RCC 7860 (cell line): ENCODE data around the gene SLC4A2.

Experiments used
- DNase-seq: peaks from one replicate; pipeline ENCODE4 v3.0.0-alpha.2; 2015; ENCODE audit warnings: low spot score
- FAIRE-seq: peaks from 2 replicates; lab custom pipeline; 2012; peaks lifted over from hg19 to GRCh38; lab: Jason Lieb, UNC

The SLC4A2 gene

DNA sequence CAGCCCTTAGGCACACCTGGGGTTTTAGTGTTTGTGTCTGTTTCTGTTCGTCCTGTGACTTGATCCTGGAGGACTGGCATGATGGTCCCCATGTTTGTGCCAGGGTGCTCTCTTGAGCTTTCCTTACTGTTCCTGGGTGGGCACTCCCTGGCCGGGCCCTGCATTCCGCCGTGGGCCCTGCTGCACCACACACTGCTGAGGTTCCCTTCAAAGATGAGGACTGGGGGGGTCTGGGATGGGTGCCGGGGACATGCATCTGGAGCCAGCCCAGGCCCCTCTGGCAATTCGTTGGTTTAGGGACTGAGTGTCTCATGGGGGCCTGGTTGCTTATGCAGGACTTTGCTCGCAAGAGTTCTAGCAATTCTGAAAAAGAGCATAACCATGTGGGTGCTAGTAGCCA, 31.6 kb downstream of the SLC4A2 start:
- no peak for FAIRE-seq
- DNase-seq = no peak

- FAIRE-seq (no peak), DNase-seq (no peak)
Measured at GRCh38 chr7:151091431-151091830, 32.0 kb downstream of the SLC4A2 start.

DNA sequence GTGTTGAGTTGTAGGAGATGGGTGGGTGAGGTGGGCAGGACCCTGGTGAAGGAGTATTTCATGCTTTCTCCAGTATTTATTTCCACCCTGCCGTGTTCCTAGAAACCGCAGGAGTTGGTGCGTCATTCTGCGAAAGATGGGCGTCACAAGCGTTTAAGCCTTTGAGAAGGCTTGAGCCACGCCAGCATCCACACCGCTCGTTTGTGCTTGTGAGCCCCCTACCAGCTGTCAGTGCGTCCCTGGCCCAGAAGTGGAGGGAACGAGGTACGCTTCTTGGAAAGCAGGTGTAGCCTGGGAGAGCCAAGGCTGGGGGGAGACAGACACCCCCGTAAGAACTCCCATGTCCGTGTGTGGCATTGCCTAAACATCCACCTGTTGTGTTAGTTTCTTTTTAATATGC, 32.6 kb downstream of the SLC4A2 start:
- no peak for FAIRE-seq
- DNase-seq = no peak

DNA sequence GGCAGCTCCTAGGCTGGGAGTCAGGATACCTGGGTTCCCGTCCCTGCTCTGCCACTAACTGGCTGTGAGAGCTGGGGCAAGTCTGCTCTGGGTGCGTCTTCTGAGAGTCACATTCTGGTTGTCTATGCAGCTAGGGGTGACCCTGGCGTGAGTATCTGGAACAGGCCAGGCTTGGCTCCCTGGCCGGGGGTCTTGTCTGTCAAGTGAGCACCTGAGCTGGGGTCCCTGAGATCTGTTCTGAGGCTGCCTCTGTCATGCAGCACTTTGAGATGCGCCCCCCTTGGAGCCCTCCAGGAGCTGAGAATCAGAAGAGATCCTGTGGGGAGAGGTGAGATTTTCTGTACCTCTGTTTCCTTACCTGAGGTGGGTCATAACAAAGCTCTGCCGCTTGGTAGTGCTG, 34.4 kb downstream of the SLC4A2 start:
- no peak for FAIRE-seq

GRCh38 chr7:151094675-151095074, 35.3 kb downstream of the SLC4A2 start:
- FAIRE-seq (peak; percentile 77), DNase-seq (peak; percentile 79)

More for the DNA sequence above, 34.4 kb downstream of the SLC4A2 start:
- no peak for DNase-seq

DNA sequence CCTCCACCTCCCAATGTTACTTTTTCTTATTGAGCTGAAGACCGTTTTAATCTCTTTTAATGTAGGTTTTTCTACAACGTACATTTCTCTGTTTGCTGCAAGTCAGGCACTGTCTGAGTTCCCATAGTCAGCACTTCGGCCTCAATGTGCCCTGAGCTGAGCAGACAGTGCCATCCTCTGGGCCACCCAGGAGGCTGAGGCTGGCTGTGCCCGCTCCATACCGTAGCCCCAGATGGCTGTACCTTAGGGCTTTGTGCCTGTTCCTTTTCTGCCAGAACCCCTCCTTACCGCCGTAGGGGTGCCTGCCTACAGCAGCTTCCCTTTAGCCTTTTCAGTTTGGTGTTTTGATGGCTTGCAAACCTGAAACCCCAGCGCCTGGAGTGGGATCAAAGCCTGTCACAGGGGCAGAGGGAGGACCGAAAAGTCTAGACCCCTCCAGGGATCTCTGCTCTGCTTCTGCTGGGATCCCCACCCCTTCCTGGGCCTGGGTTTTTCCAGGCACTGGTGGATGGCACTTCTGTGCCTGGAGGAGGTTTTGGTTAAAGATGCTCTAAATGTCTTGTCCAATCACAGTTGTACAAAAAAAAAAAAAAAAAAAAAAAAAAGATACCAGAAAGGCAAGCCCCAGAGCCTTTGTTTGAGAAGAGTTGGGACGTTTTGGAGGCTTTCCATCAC, 35.9 kb downstream of the SLC4A2 start:
- FAIRE-seq (no peak), DNase-seq (no peak)

DNA sequence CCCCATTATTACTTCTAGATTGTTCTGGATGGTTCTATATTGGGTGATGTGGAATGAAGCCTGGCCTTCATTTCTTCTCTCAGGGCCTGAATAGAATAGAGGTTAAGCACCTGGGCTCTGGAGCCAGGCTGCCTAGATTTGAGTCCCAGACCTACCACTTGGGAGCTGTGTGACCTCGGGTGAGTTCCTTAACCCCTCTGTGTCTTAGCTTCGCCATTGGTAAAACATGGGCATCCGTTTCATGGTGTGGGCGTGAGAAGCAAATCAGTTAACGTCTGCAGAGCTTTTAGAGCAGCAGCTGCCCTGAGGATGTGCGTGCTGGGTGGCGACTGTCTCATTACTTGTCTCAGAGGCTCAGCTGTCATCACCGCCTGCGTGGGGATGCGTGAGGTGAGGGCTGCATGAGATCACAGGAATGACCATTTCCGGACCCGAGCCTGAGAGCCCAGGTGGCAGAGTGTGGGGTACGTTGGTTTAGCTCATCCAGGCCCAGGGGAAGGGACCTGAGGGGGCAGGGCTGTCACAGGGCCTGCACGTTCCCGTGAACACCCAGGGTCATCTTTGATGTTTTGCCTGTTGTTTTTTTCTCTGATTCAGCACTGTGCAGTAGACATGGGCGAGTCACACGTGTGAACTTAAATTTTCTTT, 36.6 kb downstream of the SLC4A2 start:
- DNase-seq (peak; percentile 33), FAIRE-seq (no peak)

- FAIRE-seq (no peak), DNase-seq (no peak)
Measured at GRCh38 chr7:151099486-151100211, 40.3 kb downstream of the SLC4A2 start.

GRCh38 chr7:151100921-151101320, 41.5 kb downstream of the SLC4A2 start:
- FAIRE-seq = no peak

DNA sequence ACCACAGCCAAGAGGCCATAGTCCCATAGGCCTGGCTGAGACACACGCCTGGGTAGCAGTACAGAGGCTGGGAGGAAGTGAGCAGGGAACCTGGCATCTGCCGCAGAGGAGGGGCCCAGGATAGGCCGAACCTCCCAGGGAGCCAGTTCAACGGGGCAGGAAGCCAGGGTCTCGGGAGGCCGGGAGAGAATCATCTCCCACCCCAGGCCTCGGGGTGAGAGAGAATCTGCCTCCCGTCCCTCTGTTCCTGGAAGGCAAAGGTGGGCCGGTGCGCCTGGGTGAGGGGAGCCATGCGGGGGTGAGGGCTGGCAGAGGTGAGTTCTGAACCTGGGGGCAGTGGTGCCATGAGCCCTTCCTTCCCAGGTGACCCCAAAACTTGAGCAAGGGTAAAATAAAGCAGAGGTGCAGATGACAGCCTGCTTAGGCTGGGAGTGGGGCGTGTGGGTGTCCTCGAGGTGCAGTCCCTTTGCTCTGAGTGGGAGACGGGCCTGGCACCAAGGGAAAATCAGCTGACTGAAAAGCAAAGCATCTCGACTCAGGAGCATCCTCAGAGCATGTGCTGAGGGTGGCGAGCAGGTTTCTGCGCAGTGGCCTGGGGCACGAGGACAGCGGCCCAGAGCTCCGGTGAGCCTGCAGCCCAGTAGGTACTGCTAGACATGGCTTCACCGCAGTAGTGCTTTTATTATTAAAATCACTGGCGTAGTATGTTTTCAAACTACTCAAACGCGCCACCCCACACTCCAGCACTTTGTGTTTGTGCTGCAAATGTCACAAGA, 42.4 kb downstream of the SLC4A2 start:
- FAIRE-seq = no peak
- no peak for DNase-seq

More at GRCh38 chr7:151100921-151101320, 41.5 kb downstream of the SLC4A2 start:
- DNase-seq = no peak

DNA sequence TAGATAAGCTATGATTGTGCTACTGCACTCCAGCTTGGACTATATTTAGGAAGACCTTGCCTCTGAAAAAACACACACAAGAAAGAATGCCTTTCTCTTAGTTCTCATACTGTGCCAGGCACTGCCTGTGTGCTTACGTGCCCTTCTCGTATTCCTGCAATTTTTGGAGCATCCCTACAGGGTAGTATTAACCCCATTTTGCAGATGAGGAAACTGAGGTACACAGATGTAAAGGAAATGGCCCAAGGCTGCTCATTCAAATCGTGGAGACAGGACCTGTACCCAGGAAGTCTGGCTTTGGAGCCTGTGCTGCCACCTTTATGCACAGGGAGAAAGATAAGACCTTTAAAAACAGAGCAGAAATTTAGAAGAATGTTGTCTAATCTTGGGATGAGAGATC, 43.6 kb downstream of the SLC4A2 start:
- FAIRE-seq = no peak
- no peak for DNase-seq

GRCh38 chr7:151103973-151104372, 44.6 kb downstream of the SLC4A2 start:
- no peak for DNase-seq
- FAIRE-seq = no peak

DNA sequence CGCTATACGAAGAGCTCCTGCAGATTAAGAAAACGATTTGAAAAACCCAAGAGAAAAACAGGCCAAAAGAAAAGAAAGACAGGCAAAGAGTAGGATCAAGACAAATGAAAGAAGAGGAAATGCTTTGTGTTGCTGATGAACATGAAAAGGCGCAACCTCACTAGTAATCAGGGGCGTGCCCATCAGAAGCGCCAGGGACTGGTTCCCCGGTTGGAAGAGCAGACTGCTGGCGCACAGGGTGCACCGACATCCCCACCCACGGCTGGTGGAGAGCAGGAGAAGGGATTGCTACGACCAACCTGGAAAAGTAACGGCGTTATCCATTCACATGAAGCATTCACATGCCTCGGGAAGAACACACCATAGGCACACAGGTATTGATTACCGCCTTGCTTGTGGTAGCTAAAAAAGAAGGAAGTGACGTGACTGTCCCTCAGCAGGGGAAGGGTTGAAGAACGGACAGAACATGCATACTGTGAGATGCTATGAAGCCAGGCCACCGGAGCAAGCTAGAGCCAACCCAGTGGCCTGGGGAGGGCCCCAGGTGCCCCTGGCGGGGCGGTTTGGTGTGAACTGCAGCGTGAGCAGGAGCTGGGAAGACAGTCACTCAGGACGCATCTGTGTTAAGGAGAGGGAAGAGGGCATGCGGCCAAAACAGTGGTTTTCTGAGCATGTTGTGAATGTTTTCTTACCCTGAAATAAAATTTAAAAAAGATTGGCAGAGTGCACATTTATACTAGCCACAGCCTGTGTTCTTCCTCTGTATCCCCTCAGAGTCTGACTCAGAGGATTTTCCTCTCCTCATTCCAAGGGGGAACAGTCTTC, 45.2 kb downstream of the SLC4A2 start:
- FAIRE-seq (no peak), DNase-seq (no peak)

- FAIRE-seq = no peak
Measured at GRCh38 chr7:151107882-151108281, 48.5 kb downstream of the SLC4A2 start.

GRCh38 chr7:151109094-151110048, 50.0 kb downstream of the SLC4A2 start:
- no peak for DNase-seq
- no peak for FAIRE-seq

More at GRCh38 chr7:151107882-151108281, 48.5 kb downstream of the SLC4A2 start:
- no peak for DNase-seq

DNA sequence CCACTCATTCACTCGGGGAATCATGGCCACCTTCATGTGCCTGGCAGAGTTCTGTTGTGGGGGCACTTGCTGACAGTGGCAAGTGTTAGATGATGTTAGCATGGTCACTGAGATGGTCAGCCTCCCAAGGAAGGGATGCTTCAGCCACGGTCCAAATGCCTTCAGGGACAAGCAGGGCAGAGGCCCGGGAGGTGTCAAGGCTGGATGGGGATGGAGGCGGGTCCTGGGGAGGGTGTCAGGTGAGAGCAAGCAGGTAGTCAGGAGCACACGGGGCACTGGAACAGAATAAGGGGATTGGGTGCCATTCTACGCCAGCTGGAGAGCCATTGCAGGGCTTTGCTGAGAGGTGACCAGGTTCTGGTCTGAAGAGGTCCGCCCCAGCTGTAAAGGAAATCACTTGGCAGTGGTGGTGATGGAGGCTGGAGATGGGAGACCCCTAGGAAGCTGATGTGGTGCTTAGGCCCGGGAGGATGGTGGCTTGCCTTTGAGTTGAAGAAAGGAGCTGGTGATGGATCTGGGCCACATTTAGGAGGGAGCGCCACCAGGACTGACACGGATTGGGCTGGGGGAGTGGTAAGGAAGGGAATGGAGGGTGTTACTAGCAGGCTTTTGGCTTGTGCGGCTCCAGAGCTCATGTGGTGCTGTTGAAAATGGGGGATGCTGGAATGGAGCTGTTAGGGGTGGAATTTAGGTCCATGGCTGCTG, 51.0 kb downstream of the SLC4A2 start:
- FAIRE-seq (no peak), DNase-seq (no peak)

- FAIRE-seq = no peak
- peak; percentile 58 for DNase-seq
Measured at GRCh38 chr7:151110941-151111645, 51.7 kb downstream of the SLC4A2 start.
